ENCODE results near the gene PRDM12.

Gene PRDM12

DNA sequence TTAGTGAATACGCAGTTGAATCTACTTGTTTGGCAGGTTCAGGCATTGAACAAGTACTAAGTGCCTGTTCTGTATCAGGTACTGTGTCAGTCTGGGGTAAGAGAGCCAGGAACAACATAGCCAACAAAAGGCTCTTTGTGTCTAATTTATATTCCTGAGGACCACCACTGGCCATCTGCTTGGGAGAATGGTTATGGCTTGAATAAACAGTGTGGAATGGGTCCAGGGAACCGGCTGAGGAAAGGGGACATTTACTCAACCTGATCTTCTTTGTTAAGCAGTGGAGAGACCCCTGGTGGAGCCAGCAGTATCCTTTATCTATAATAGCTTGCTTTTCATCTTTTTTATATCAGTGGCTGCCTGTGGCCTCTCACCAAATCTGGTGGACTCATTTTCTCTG is 67.7 kb downstream of the PRDM12 start:
- peak; percentile 78 for DNase-seq
